ENCODE measurements around the gene RPL36A.

RPL36A gene

GRCh38 chrX:101360390-101360789 lies 30.4 kb upstream of the RPL36A start:
- DNase-seq (ENCODE audit: low read depth in 2 of 2) = no peak
- no peak overlapping the region for H3K4me3 ChIP-seq (replicated peaks in 1 of 2; ENCODE audit: low read depth in 2 of 2, low read length in 2 of 2)
- TF ChIP-seq CTCF (IDR thresholded peaks at IDR 0.05; ENCODE audit: low read depth, low read length) = no peak

- no peak for TF ChIP-seq CTCF (IDR thresholded peaks at IDR 0.05; ENCODE audit: low read depth, low read length)
- DNase-seq (ENCODE audit: low read depth in 2 of 2) = no peak
- H3K4me3 ChIP-seq (replicated peaks in 1 of 2; ENCODE audit: low read depth in 2 of 2, low read length in 2 of 2) = no peak overlapping the region
Measured at GRCh38 chrX:101362116-101362515, 28.7 kb upstream of the RPL36A start.

GRCh38 chrX:101362757-101363156 lies 28.1 kb upstream of the RPL36A start:
- H3K4me3 ChIP-seq (replicated peaks in 1 of 2; ENCODE audit: low read depth in 2 of 2, low read length in 2 of 2) = no peak overlapping the region
- TF ChIP-seq CTCF (IDR thresholded peaks at IDR 0.05; ENCODE audit: low read depth, low read length) = no peak
- no peak for DNase-seq (ENCODE audit: low read depth in 2 of 2)

GRCh38 chrX:101365301-101365795 lies 25.5 kb upstream of the RPL36A start:
- DNase-seq (ENCODE audit: low read depth in 2 of 2) = no peak
- no peak for TF ChIP-seq CTCF (IDR thresholded peaks at IDR 0.05; ENCODE audit: low read depth, low read length)
- H3K4me3 ChIP-seq (replicated peaks in 1 of 2; ENCODE audit: low read depth in 2 of 2, low read length in 2 of 2) = no peak overlapping the region

- TF ChIP-seq CTCF (IDR thresholded peaks at IDR 0.05; ENCODE audit: low read depth, low read length) = no peak
- H3K4me3 ChIP-seq (replicated peaks in 1 of 2; ENCODE audit: low read depth in 2 of 2, low read length in 2 of 2) = no peak overlapping the region
- DNase-seq (ENCODE audit: low read depth in 2 of 2) = no peak
Measured at GRCh38 chrX:101368800-101369199, 22.0 kb upstream of the RPL36A start.

- no peak overlapping the region for H3K4me3 ChIP-seq (replicated peaks in 1 of 2; ENCODE audit: low read depth in 2 of 2, low read length in 2 of 2)
- DNase-seq (ENCODE audit: low read depth in 2 of 2) = no peak
- no peak for TF ChIP-seq CTCF (IDR thresholded peaks at IDR 0.05; ENCODE audit: low read depth, low read length)
Measured at GRCh38 chrX:101369687-101370086, 21.1 kb upstream of the RPL36A start.

- no peak for DNase-seq (ENCODE audit: low read depth in 2 of 2)
- no peak for TF ChIP-seq CTCF (IDR thresholded peaks at IDR 0.05; ENCODE audit: low read depth, low read length)
- H3K4me3 ChIP-seq (replicated peaks in 1 of 2; ENCODE audit: low read depth in 2 of 2, low read length in 2 of 2) = no peak overlapping the region
Measured at GRCh38 chrX:101370888-101371504, 19.8 kb upstream of the RPL36A start.
